Activated naive CD4-positive, alpha-beta T cell treated with anti-CD3 and anti-CD28 coated beads, Interleukin-2, amount 10 ng/mL, durations not matched to agents 7 days and 5 days (primary cell): ENCODE results near the gene RPL11.
"Not testable (repeated sequence)": the region's sequence is repeated elsewhere in the genome, so short reads cannot be mapped to it uniquely, and the experiment has no call there.

Experiments
- CTCF ChIA-PET: fragments of 350-600 bp; sonication (Branson Sonifier 250); formaldehyde crosslinking; loops from one replicate; lab custom pipeline; 2021; ENCODE audit warnings: antibody characterized with exemption; lab: Charles Lee
- DNase-seq: peaks from one replicate; pipeline ENCODE4 v3.0.0-alpha.2; 2020
- H3K27ac Mint-ChIP-seq: one replicate; pipeline ENCODE4 v1.8.0; 2021; ENCODE audit warnings: mild to moderate bottlenecking, moderate library complexity, mixed read lengths
- H3K27me3 Mint-ChIP-seq: one replicate; pipeline ENCODE4 v1.8.0; 2021; ENCODE audit warnings: mild to moderate bottlenecking, mixed read lengths
- H3K36me3 Mint-ChIP-seq: one replicate; pipeline ENCODE4 v1.8.0; 2021; ENCODE audit warnings: mixed read lengths
- H3K4me1 Mint-ChIP-seq: one replicate; pipeline ENCODE4 v1.8.0; 2021; ENCODE audit warnings: mixed read lengths
- H3K4me3 Mint-ChIP-seq: one replicate; pipeline ENCODE4 v1.8.0; 2021; ENCODE audit warnings: mild to moderate bottlenecking, moderate library complexity, mixed read lengths
- H3K9me3 Mint-ChIP-seq: one replicate; pipeline ENCODE4 v1.8.0; 2021; ENCODE audit warnings: mixed read lengths

The RPL11 gene

GRCh38 chr1:23727362-23727811, 35.8 kb downstream of the RPL11 start:
- no peaks in the 10 kb centered on the region for H3K4me1 Mint-ChIP-seq
- H3K4me3 Mint-ChIP-seq = no peak overlapping the region
- no peaks in the 10 kb centered on the region for H3K36me3 Mint-ChIP-seq

GRCh38 chr1:23732363-23733224, 41.0 kb downstream of the RPL11 start:
- no peaks in the 10 kb centered on the region for H3K27me3 Mint-ChIP-seq
- H3K9me3 Mint-ChIP-seq = no peaks in the 10 kb centered on the region
- CTCF ChIA-PET = no interaction called here
- H3K4me1 Mint-ChIP-seq = no peaks in the 10 kb centered on the region
- DNase-seq = no peak
- no peak overlapping the region for H3K27ac Mint-ChIP-seq
- no peaks in the 10 kb centered on the region for H3K36me3 Mint-ChIP-seq
- no peak overlapping the region for H3K4me3 Mint-ChIP-seq

More at GRCh38 chr1:23727362-23727811, 35.8 kb downstream of the RPL11 start:
- CTCF ChIA-PET = no interaction called here
- H3K9me3 Mint-ChIP-seq = no peaks in the 10 kb centered on the region
- DNase-seq = no peak
- no peak overlapping the region for H3K27ac Mint-ChIP-seq
- H3K27me3 Mint-ChIP-seq = no peaks in the 10 kb centered on the region

- H3K4me1 Mint-ChIP-seq, DNase-seq, H3K27me3 Mint-ChIP-seq, H3K9me3 Mint-ChIP-seq, H3K36me3 Mint-ChIP-seq, H3K27ac Mint-ChIP-seq, CTCF ChIA-PET, H3K4me3 Mint-ChIP-seq: not testable (repeated sequence)
Measured at GRCh38 chr1:23733281-23733680, 41.7 kb downstream of the RPL11 start.

GRCh38 chr1:23736437-23737134, 45.0 kb downstream of the RPL11 start:
- no peaks in the 10 kb centered on the region for H3K36me3 Mint-ChIP-seq
- no peak overlapping the region for H3K4me3 Mint-ChIP-seq
- CTCF ChIA-PET = interaction anchor here (0.6 kb wide), 1 partner anchor 213 kb away, joined by 4 read pairs; no protein-coding TSS in a partner anchor
- no peaks in the 10 kb centered on the region for H3K9me3 Mint-ChIP-seq
- H3K27me3 Mint-ChIP-seq = no peaks in the 10 kb centered on the region
- no peak for DNase-seq
- no peak overlapping the region for H3K27ac Mint-ChIP-seq
- no peaks in the 10 kb centered on the region for H3K4me1 Mint-ChIP-seq

- no peaks in the 10 kb centered on the region for H3K9me3 Mint-ChIP-seq
- CTCF ChIA-PET = no interaction called here
- no peaks in the 10 kb centered on the region for H3K27me3 Mint-ChIP-seq
- H3K27ac Mint-ChIP-seq = no peak overlapping the region
- peak overlapping the region; percentile 87 for H3K4me3 Mint-ChIP-seq
- peaks cover 14% of the 10 kb centered on the region for H3K36me3 Mint-ChIP-seq
- peaks cover 29% of the 10 kb centered on the region for H3K4me1 Mint-ChIP-seq
- no peak for DNase-seq
Measured at GRCh38 chr1:23741609-23742008, 50.0 kb downstream of the RPL11 start.

GRCh38 chr1:23742670-23743286, 51.2 kb downstream of the RPL11 start:
- Mint-ChIP-seq H3K4me1 (peaks cover 40% of the 10 kb centered on the region), H3K36me3 (peaks cover 20% of the 10 kb centered on the region), H3K9me3 (no peaks in the 10 kb centered on the region), H3K27me3 (no peaks in the 10 kb centered on the region), H3K4me3 (peak overlapping the region; percentile 87), H3K27ac (peak overlapping the region; percentile 90)
- CTCF ChIA-PET = interaction anchor here (0.5 to 1.9 kb wide), 2 partner anchors 51 to 70 kb away, joined by 5 to 7 read pairs; partner anchors contain the start of gene RPL11
- no peak for DNase-seq

- peak within 1 kb of the TSS; percentile 91 for H3K4me3 Mint-ChIP-seq
- CTCF ChIA-PET = interaction anchor here (0.6 to 1.9 kb wide), 5 partner anchors 12 to 532 kb away, joined by 3 to 7 read pairs (median 4); partner anchors contain the start of gene RPL11
- H3K36me3 Mint-ChIP-seq = peaks cover 22% of the 10 kb centered on the region
- peaks cover 48% of the 10 kb centered on the region for H3K4me1 Mint-ChIP-seq
- DNase-seq = peak; percentile 88
- H3K27me3 Mint-ChIP-seq = no peaks in the 10 kb centered on the region
- peak within 1 kb of the TSS; percentile 93 for H3K27ac Mint-ChIP-seq
- no peaks in the 10 kb centered on the region for H3K9me3 Mint-ChIP-seq
Measured at GRCh38 chr1:23743287-23744152, 51.9 kb downstream of the RPL11 start, which contains the start of gene ELOA. Gene ELOA, plus strand, starts transcription at chr1:23743471. Its CDS starts 33 bp downstream, at chr1:23743504.

- no peak for DNase-seq
- H3K36me3 Mint-ChIP-seq = peaks cover 29% of the 10 kb centered on the region
- no peaks in the 10 kb centered on the region for H3K27me3 Mint-ChIP-seq
- peaks cover 50% of the 10 kb centered on the region for H3K4me1 Mint-ChIP-seq
- peak overlapping the region; percentile 93 for H3K27ac Mint-ChIP-seq
- peak overlapping the region; percentile 56 for H3K4me3 Mint-ChIP-seq
- CTCF ChIA-PET = interaction anchor here (0.7 to 1.8 kb wide), 4 partner anchors 53 to 360 kb away, joined by 3 to 6 read pairs (median 3); no protein-coding TSS in a partner anchor
- no peaks in the 10 kb centered on the region for H3K9me3 Mint-ChIP-seq
Measured at GRCh38 chr1:23745515-23745914, 53.9 kb downstream of the RPL11 start.
